GM04504 (cell line): ENCODE results near the gene CATSPERD.
"Not testable (repeated sequence)": the region's sequence is repeated elsewhere in the genome, so short reads cannot be mapped to it uniquely, and the experiment has no call there.

Source experiments
- DNase-seq: peaks from one replicate; pipeline ENCODE4 v3.0.0-alpha.2; 2012; ENCODE audit warnings: low read depth

CATSPERD gene

GRCh38 chr19:5742051-5742450 lies 21.6 kb downstream of the CATSPERD start:
- no peak for DNase-seq

DNA sequence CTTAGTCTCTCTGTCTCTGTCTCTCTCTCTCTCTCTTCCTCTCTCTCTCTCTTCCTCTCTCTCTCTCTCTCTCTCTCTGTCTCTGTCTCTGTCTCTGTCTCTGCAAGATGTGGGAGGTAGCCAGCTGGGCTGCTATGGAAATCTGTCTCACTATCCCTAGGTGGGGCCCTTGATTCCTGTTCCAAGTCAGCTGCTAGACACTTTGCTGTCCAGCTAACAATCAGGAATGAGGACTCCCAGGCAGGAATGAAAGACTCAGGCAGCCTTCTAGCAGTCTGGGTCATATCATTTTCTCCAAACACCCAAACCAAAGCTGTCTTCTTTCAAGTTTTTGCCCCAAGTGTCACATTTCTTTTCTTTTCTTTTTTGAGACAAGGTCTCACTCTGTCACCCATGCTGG lies 23.2 kb downstream of the CATSPERD start:
- no peak for DNase-seq

GRCh38 chr19:5744999-5745398 lies 24.6 kb downstream of the CATSPERD start:
- not testable (repeated sequence) for DNase-seq

DNA sequence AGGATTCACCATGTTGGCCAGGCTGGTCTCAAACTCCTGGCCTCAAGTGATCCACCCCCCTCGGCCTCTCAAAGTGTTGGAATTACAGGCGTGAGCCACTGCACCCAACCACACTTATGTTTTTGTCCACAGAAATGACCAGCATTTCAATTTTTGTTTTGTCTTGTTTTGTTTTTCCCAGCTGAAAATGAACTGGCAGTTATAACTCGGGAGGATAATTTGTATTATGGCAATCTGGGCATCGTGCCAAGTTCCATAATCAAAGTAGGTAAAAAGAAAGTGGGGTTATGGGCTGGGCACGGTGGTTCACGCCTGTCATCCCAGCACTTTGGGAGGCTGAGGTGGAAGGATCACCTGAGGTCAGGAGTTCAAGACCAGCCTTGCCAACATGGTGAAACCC lies 28.5 kb downstream of the CATSPERD start:
- not testable (repeated sequence) for DNase-seq

DNA sequence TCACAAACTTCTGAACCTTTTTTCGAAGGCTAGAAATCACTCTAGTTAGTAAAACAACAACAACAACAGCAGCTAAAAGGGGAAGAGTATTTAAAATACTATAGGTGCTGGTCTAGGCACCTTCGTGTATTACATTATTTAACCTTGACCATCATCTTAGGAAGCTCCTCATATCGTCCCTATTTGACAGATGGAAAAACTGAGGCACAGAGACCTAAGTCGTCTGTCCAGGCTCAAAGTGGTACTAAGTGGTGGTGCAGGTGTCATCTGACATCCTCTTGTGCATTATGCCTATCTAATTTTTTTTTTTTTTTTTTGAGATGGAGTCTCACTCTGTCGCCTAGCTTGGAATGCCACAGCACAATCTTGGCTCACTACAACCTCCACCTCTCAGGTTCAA lies 29.1 kb downstream of the CATSPERD start:
- DNase-seq: no peak

GRCh38 chr19:5751709-5752108 lies 31.3 kb downstream of the CATSPERD start:
- DNase-seq: no peak

- no peak for DNase-seq
Observed at GRCh38 chr19:5753743-5754142, 33.3 kb downstream of the CATSPERD start.

- DNase-seq: no peak
Observed at GRCh38 chr19:5762608-5763217, 42.3 kb downstream of the CATSPERD start.

DNA sequence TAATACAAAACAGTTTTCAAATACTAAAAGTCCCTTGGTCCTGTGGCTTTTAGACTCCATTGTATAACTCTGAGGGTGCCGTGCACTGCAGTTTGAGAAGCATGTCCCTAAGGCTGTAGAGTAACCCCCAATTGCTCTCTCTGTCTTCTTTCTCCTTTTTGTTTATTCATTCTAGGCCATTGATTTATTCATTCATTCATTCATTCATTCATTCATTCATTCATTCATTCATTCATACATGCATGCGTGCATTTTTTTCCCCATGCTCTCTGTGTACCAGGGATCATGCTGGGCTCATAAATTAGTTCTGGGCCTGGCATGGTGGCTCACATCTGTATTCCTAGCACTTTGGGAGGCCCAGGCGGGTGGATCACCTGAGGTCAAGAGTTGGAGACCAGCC lies 44.8 kb downstream of the CATSPERD start:
- no peak for DNase-seq

DNA sequence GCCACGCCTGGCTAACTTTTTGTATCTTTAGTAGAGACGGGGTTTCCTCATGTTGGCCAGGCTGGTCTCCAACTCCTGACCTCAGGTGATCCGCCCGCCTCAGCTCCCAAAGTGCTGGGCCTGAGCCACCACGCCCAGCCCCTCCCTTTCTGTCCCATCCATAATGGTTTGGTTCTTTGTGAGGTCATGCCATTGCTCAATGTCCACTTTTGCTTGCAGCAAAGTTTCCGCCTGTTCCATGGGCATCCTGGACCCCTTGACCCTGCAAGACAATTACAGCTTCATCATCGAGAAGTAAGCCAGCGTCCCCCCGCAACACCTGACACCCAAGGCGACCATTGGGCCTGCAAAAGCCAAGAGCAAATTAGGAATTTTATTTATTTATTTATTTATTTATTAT lies 47.5 kb downstream of the CATSPERD start:
- no peak for DNase-seq

- no peak for DNase-seq
Observed at GRCh38 chr19:5772416-5772815, 52.0 kb downstream of the CATSPERD start.

DNA sequence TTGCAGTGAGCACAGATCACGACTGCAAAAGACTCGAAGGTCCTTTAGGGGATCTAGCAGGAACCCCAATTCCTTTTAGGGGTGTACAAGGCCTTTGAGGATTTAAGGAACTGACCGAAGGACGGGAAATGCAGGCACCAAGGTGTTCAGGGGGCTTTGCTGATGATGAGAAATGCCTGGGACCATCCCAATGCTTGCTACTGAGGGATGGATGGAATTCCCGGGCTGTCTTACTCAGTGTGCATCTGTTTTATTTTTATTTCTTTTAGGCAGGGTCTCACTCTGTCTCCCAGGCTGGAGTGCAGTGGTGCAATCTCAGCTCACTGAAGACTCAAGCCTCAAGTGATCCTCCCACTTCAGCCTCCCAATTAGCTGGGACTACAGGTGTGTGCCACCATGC lies 52.8 kb downstream of the CATSPERD start:
- DNase-seq: no peak

DNA sequence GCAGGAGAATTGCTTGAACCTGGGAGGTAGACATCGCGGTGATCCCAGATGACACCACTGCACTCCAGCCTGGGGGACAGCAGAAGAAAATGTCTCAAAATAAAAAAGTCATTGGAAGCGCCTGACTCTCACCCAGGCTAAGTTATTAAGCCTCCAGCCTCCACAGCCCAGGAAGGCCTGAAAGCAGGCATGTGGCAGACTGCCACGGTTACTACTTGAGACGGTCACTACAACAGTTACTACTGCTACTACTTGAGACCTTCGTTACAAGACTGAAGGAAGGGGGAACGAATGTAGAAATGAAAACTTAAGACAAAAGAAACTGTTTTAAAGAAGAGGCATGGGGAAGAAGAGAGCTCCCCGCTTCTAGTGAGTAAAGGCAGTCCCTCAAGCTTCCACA lies 54.5 kb downstream of the CATSPERD start:
- peak; percentile 16 for DNase-seq

DNA sequence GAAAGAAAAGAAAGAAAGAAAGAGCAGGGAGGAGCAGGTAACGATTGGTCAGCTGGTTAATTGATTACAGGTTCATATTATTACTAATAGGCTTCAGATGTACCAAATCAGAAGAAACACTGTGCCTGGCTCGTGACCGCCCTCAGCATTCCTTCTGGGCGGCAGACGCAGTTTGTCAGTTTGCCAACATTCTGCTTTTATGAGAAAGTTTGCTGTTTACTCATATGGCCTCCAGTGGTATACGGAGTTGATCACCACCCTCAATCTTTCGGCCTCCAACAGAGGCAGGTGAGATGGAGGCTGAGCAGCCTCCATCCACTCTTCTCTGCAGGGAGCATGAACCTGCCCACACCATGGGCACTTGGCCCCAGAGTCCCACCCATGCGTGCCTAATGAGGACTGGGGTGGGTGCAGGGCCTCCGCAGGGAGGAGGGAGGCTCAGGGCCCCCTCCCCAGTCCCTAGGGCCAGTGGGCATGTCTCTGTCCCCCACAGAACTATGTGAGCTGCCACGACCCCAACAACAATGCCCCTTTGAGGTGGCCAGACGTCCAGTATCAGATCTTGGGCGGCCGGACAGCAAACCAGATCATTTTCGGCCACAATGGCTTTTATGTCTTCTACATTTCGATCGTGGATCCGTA lies 55.4 kb downstream of the CATSPERD start:
- peak; percentile 58 for DNase-seq

- DNase-seq: no peak
Observed at GRCh38 chr19:5778402-5778801, 58.0 kb downstream of the CATSPERD start.

DNA sequence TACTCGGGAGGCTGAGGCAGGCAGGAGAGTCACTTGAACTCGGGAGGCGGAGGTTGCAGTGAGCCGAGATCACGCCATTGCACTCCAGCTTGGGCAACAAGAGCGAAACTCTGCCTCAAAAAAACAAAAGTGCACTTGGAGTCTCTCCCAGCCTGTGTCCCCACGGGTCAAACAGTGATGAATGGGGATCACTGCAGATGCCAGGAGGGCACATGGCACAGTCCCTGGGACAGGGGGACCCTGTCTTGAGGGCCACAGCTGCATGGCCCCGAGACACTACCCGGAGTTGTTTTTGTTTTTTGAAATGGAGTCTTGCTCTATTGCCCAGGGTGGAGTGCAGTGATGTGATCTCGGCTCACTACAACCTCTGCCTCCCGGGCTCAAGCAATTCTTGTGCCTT lies 60.5 kb downstream of the CATSPERD start:
- DNase-seq: not testable (repeated sequence)

DNA sequence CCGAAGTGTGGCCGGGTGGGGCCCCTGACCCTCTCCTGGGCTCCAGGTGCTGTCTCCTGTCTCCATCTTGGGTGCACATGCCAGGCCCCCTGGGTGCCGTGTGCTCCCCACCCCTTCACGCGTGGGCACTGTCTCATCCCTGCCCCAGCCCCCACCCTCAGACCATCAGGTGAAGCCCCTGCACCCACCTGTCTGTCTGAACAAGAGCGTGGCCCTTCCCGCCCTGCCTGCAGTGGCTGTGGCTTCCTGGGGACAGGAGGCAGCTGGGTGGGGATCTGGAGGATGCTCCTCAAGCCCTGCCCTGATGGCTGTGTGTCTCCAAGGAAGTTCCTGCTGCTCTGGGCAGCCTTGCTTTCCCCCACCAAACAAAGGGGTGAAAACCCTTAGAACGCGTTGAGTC lies 61.9 kb downstream of the CATSPERD start:
- DNase-seq: no peak

- no peak for DNase-seq
Observed at GRCh38 chr19:5782945-5783919, 62.8 kb downstream of the CATSPERD start.

DNA sequence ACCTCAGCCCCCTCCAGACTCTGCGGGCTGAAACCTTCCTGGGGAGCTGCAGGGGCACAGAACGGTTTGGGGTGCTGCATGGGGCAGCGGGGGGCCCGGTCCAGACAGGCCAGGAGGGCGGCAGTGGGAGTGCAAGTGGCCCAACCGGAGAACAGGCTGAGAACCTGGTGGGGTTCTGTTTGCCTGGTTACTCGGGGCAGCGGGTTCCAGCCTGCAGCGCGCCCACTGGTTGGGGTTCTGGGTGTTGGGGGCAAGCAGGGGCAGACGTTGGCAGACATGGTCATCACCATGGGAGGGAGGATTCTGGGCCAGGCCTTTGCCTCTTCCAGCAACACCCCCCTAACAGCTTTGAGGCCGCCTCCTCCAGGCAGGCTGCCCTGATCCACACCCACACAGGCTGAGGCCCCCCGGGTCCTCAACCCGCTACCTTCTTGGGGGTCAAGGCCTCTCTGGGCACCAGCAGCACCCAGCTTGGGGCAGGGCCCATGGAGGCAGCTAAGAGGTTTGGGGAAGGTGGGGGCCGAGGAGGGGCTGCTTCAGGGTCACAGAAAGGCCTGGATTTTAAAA lies 64.2 kb downstream of the CATSPERD start, which contains the start of gene PRR22:
TSS of gene PRR22 (minus strand) at position 166 of the 567 bp plus-strand sequence. CDS start at position 80, 86 bp downstream.
- no peak for DNase-seq

DNA sequence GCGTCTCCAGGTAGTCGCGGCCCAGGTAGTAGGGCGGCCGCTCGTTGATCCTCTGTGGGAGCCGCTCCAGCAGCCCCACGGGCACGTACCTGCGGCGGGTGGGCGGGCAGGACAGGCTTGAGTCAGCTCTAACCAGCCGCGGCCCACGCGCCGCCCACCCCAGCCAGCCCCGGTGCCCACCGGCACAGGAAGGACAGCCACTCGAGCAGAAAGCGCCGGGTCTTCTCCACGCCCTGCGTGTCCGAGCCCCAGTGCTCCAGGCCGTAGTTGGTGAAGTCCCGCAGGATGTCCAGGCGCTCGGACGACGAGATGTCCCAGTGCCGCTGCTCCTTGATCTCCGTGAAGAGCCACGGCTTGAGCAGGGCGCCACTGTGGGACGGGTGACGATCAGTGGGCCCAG lies 65.0 kb downstream of the CATSPERD start:
- DNase-seq: no peak

DNA sequence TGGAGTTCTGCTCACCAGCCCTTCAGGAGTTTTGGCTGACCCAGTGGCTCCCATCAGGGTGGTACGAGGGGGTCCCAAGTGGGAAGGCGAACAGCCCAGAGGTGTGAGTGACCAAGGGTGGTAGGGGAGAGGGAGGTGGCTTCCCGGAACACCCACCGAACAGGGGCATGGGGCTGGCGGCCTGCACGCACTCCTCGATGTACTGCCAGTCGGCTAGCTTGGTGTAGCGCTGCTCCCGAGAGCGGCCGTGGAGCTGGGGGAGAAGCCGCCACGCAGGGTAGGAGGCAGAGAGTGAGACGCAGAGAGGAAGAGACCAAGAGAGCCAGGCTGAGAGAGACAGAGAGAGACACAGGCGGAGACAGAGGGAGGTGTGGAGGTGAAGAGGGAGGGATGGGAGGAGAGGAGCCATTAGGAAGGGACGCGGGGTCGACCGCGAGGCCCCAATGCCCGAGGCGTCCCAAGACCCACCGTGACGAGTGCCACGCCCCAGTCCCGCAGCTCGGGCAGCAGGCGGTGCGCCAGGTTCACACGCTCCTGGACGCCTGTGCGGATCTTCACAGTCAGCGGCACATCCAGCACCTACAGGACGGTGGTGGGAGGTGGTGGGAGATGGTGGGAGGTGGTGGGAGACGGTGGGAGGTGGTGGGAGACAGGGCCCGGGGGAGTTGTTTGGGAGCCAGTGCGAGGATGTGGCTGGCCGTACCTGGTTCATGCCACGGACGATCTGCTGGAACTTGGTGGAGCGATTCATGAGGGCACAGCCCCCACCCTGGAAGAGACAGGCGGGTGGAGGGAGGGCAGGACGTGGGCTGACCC lies 66.4 kb downstream of the CATSPERD start:
- no peak for DNase-seq
